GM12878 (cell line): Measurements from ENCODE around the gene HNMT. TPM values are rescaled to one million over a fixed set of nuclear protein-coding genes. Genes with fewer than 3 reads are reported as not detected.

Source experiments
- ATAC-seq: fragments of 200-7000 bp; cut with Tn5 transposase; 3 replicates; pipeline ENCODE4 v1.9.1; 2020; ENCODE audit warnings: mild to moderate bottlenecking, moderate library complexity
- BruUV-seq: library from RNA; stranded (reverse); fragments of 400-500 nt; replicated peaks from 2 replicates; lab custom pipeline; 2021; lab: Mats Ljungman, UMichigan
- CTCF ChIA-PET: fragments of 300-600 bp; sonication (Branson Sonifier 250); formaldehyde crosslinking; extraction: SDS; loops from one replicate; lab custom pipeline; 2021; ENCODE audit warnings: inconsistent platforms; lab: Yijun Ruan, JAX
- POLR2A ChIA-PET: fragments of 350-600 bp; formaldehyde crosslinking; extraction: SDS; loops from one replicate; lab custom pipeline; 2021; ENCODE audit warnings: inconsistent platforms; lab: Charles Lee
- RAD21 ChIA-PET: fragments of 300-600 bp; sonication (Branson Sonifier 250); formaldehyde crosslinking; loops from one replicate; lab custom pipeline; 2023; ENCODE audit warnings: antibody characterized with exemption; ENCODE audit not compliant: unreplicated experiment; lab: Charles Lee
- SMC1A ChIA-PET: fragments of 300-600 bp; sonication (Branson Sonifier 250); formaldehyde crosslinking; loops from one replicate; lab custom pipeline; 2023; ENCODE audit not compliant: unreplicated experiment, uncharacterized antibody; lab: Charles Lee
- DNase-seq: peaks from one replicate; pipeline ENCODE4 v3.0.0-alpha.2; 2011; ENCODE audit warnings: low read depth, low spot score
- FAIRE-seq: peaks from 3 replicates; lab custom pipeline; 2011; peaks lifted over from hg19 to GRCh38; lab: Jason Lieb, UNC
- H2AFZ ChIP-seq: 2 replicates; pipeline ENCODE4 v1.6.0; 2011; ENCODE audit warnings: low read depth, low read length, control low read depth; ENCODE audit not compliant: control insufficient read depth
- H3K27ac ChIP-seq: 2 replicates; pipeline ENCODE4 v1.5.1; 2011; ENCODE audit warnings: control low read depth; ENCODE audit not compliant: control insufficient read depth, insufficient read depth
- H3K27me3 ChIP-seq, 2 experiments: replicated peaks in 1 of 2; 2 replicates each; pipeline versions ENCODE4 v1.6.0 to v1.6.1; 2011; ENCODE audit warnings: low read length in 1 of 2; ENCODE audit not compliant: control insufficient read depth in 2 of 2, insufficient read depth in 2 of 2
- H3K36me3 ChIP-seq, 2 experiments: 2 replicates each; pipeline ENCODE4 v1.5.1; 2011; ENCODE audit warnings: low read length in 1 of 2; ENCODE audit not compliant: control insufficient read depth in 2 of 2, insufficient read depth in 2 of 2
- H3K4me1 ChIP-seq: 2 replicates; pipeline ENCODE4 v1.6.1; 2011; ENCODE audit warnings: mild to moderate bottlenecking, low read length, moderate library complexity, mixed read lengths; ENCODE audit not compliant: control insufficient read depth, insufficient read depth
- H3K4me2 ChIP-seq: 2 replicates; pipeline ENCODE4 v1.6.0; 2011; ENCODE audit warnings: control low read depth; ENCODE audit not compliant: control insufficient read depth, insufficient read depth
- H3K4me3 ChIP-seq: fragments of 200-600 bp; sonication (generic); 2 replicates; pipeline ENCODE4 v1.5.1; 2016
- H3K79me2 ChIP-seq: 2 replicates; pipeline ENCODE4 v1.6.0; 2011; ENCODE audit warnings: low read length; ENCODE audit not compliant: control insufficient read depth, insufficient read depth
- H3K9ac ChIP-seq: 2 replicates; pipeline ENCODE4 v1.8.0; 2011; ENCODE audit warnings: low read length, control low read depth, mixed read lengths; ENCODE audit not compliant: control insufficient read depth, insufficient read depth
- H3K9me3 ChIP-seq: replicated peaks from 3 replicates; pipeline ENCODE4 v1.5.1; 2011; ENCODE audit warnings: mild to moderate bottlenecking, low read length; ENCODE audit not compliant: control insufficient read depth, insufficient read depth
- H4K20me1 ChIP-seq: 2 replicates; pipeline ENCODE4 v1.6.0; 2011; ENCODE audit not compliant: control insufficient read depth, insufficient read depth
- BCL11A ChIP-seq: IDR thresholded peaks from 2 replicates; pipeline ENCODE4 v1.6.1; 2011; ENCODE audit warnings: low read depth, low read length
- CBX3 ChIP-seq: fragments of 200-600 bp; sonication (generic); IDR thresholded peaks from 2 replicates; pipeline ENCODE4 v1.6.1; 2016; ENCODE audit warnings: low read depth, borderline replicate concordance
- DPF2 ChIP-seq: fragments of 450-650 bp; IDR thresholded peaks from 2 replicates; pipeline ENCODE4 v1.6.1; 2017; ENCODE audit warnings: mild to moderate bottlenecking
- IKZF2 ChIP-seq, 2 experiments: fragments of 450-650 bp; IDR thresholded peaks; 2 replicates each; pipeline ENCODE4 v1.6.1; 2017; ENCODE audit warnings: mild to moderate bottlenecking in 2 of 2, moderate library complexity in 2 of 2
- PAX8 ChIP-seq: fragments of 450-650 bp; IDR thresholded peaks from 2 replicates; pipeline ENCODE4 v1.6.1; 2017; ENCODE audit warnings: mild to moderate bottlenecking, moderate library complexity
- PKNOX1 ChIP-seq: fragments of 450-650 bp; IDR thresholded peaks from 2 replicates; pipeline ENCODE4 v1.6.1; 2016; ENCODE audit warnings: mild to moderate bottlenecking
- RBBP5 ChIP-seq: fragments of 200-600 bp; sonication (generic); conservative IDR thresholded peaks from 2 replicates; pipeline ENCODE4 v1.6.1; 2016
- SPI1 ChIP-seq: IDR thresholded peaks from 2 replicates; pipeline ENCODE4 v1.6.1; 2011; ENCODE audit warnings: low read depth, mild to moderate bottlenecking, low read length, moderate library complexity, borderline replicate concordance; ENCODE audit not compliant: insufficient read depth
- SREBF2 ChIP-seq: IDR thresholded peaks from 2 replicates; pipeline ENCODE4 v1.6.1; 2012; ENCODE audit warnings: mild to moderate bottlenecking, low read length
- YBX1 ChIP-seq: fragments of 450-650 bp; IDR thresholded peaks from 2 replicates; pipeline ENCODE4 v1.6.1; 2016; ENCODE audit warnings: antibody characterized with exemption
- WGBS: methylation state at CpG from one replicate; pipeline ENCODE4 v1.1.6; 2016; ENCODE audit warnings: low lambda C conversion rate; ENCODE audit not compliant: insufficient replicate concordance, insufficient coverage; ENCODE audit errors: missing lambda C conversion rate; 5-methylcytosine and 5-hydroxymethylcytosine counted together
- in situ Hi-C: fragments of 300-500 bp; cut with MboI; formaldehyde crosslinking; loops from 9 replicates; pipeline ENCODE4 v1.14.3; 2018; ENCODE audit warnings: mixed read lengths
- intact Hi-C: fragments of 100-400 bp; cut with micrococcal nuclease; formaldehyde crosslinking; loops from one replicate; pipeline ENCODE4 v1.14.2; 2022; ENCODE audit not compliant: unreplicated experiment
- polyA plus RNA-seq, 11 experiments: library from polyadenylated mRNA; depleted of rRNA in 4 of 11; unstranded in 6 of 11; stranded (reverse) in 5 of 11; fragments of >200 nt; fragmentation: Nextera tagmentation in 4 of 11; fragmentation: Illumina TruSeq in 1 of 11; extraction: Ambion mirVana in 4 of 11; extraction: Trizol in 1 of 11; gene quantifications; 1 replicate in 1 of 11; 2 replicates in 10 of 11; pipeline versions ENCODE4 v1.2.1 to v1.2.3, GENCODE V29; 2011 to 2016; ENCODE audit warnings: inconsistent platforms in 2 of 11, missing spikeins in 2 of 11, low read depth in 1 of 11
- total RNA-seq, 4 experiments: library from RNA; depleted of rRNA in 3 of 4; stranded (reverse); fragments of >200 nt in 3 of 4; fragmentation: Illumina TruSeq in 1 of 4; extraction: Trizol in 1 of 4; gene quantifications; 2 replicates each; pipeline versions ENCODE4 v1.2.1 to v1.2.3, GENCODE V29; 2013 to 2021
- TF ChIP-seq, protein P1 (sequence below): fragments of 450-650 bp; IDR thresholded peaks from 2 replicates; pipeline ENCODE4 v1.6.1; 2016; ENCODE audit warnings: mild to moderate bottlenecking
- TF ChIP-seq, protein P2 (sequence below): IDR thresholded peaks from 2 replicates; pipeline ENCODE4 v1.6.1; 2012; ENCODE audit warnings: low read depth, low read length, improper control_type of control experiment

The HNMT gene
- total and polyA plus RNA-seq, 10 of the 15 experiments (the other 5 are each of a cell fraction or from before 2014, with no cell fraction given), result not detected

DNA sequence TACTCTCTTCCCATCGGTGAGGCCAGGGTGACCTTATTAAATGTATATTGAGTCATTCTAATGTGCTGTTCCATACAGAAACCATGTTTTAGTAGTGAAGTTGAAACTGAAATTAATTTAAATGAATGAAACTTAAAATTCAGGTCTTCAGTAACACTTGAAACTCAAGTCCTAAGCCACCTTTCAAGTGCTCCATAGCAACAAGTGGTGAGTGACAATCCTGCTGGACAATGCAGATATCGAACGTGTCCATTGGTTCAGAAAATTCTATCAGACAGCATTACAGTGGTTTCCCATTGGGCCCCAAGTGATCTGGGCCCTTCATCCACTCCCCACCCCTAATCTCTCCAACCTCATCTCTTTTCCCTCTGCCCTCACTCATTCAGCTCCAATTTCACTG, 48.7 kb downstream of the HNMT start:
- no peaks in the 10 kb centered on the region for H3K36me3 ChIP-seq
- intact Hi-C loops (no loop called here), in situ Hi-C loops (no loop called here)
- POLR2A ChIA-PET, result no interaction called here
- H3K27ac ChIP-seq, result no peak overlapping the region
- peak; percentile 62 for TF ChIP-seq PKNOX1
- TF ChIP-seq, protein P1, sequence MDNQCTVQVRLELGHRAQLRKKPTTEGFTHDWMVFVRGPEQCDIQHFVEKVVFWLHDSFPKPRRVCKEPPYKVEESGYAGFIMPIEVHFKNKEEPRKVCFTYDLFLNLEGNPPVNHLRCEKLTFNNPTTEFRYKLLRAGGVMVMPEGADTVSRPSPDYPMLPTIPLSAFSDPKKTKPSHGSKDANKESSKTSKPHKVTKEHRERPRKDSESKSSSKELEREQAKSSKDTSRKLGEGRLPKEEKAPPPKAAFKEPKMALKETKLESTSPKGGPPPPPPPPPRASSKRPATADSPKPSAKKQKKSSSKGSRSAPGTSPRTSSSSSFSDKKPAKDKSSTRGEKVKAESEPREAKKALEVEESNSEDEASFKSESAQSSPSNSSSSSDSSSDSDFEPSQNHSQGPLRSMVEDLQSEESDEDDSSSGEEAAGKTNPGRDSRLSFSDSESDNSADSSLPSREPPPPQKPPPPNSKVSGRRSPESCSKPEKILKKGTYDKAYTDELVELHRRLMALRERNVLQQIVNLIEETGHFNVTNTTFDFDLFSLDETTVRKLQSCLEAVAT, result no peak
- no TSS peak for BruUV-seq
- H2AFZ ChIP-seq, result no peak overlapping the region
- H4K20me1 ChIP-seq, result no peaks in the 10 kb centered on the region
- RAD21 ChIA-PET, result no interaction called here
- no peak overlapping the region for H3K9ac ChIP-seq
- H3K9me3 ChIP-seq, result no peaks in the 10 kb centered on the region
- H3K27me3 ChIP-seq, result no peaks in the 10 kb centered on the region
- DNase-seq (no peak), FAIRE-seq (no peak), ATAC-seq (peak; percentile 69)
- H3K4me2 ChIP-seq, result no peak overlapping the region
- no peaks in the 10 kb centered on the region for H3K79me2 ChIP-seq
- H3K4me1 ChIP-seq, result no peaks in the 10 kb centered on the region
- SMC1A ChIA-PET, result no interaction called here
- 57% methylated on average over 3 of the region's 3 CpGs for WGBS
- H3K4me3 ChIP-seq, result no peak overlapping the region
- CTCF ChIA-PET, result interaction anchor here (0.6 kb wide), 1 partner anchor 206 kb away, joined by 3 read pairs; no protein-coding TSS in a partner anchor

DNA sequence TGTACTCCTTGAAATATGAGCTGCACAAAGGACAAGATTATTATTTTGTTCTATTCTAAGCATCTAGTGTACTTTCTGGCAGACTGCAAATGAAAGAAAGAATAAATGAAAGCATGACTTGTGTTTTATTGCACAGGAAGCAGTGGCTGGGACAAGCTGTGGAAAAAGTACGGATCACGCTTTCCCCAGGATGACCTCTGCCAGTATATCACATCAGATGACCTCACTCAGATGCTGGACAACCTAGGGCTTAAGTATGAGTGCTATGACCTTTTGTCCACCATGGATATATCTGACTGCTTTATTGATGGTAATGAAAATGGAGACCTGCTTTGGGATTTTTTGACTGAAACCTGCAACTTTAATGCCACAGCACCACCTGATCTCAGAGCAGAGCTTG, 49.4 kb downstream of the HNMT start:
- ChIA-PET CTCF (no interaction called here), RAD21 (no interaction called here), SMC1A (no interaction called here), POLR2A (no interaction called here)
- in situ Hi-C loops, result no loop called here
- Histone ChIP-seq H2AFZ (no peak overlapping the region), H3K9me3 (no peaks in the 10 kb centered on the region), H3K27ac (no peak overlapping the region), H3K27me3 (no peaks in the 10 kb centered on the region), H3K4me3 (no peak overlapping the region), H3K4me1 (no peaks in the 10 kb centered on the region), H3K9ac (no peak overlapping the region), H4K20me1 (no peaks in the 10 kb centered on the region), H3K79me2 (no peaks in the 10 kb centered on the region), H3K36me3 (no peaks in the 10 kb centered on the region), H3K4me2 (no peak overlapping the region)
- no peak for FAIRE-seq
- DNase-seq, result no peak
- no peak for ATAC-seq
- WGBS, result 36% methylated on average over 2 of the region's 2 CpGs
- intact Hi-C loops, result no loop called here
- BruUV-seq, result no TSS peak
- TF ChIP-seq, protein P2, sequence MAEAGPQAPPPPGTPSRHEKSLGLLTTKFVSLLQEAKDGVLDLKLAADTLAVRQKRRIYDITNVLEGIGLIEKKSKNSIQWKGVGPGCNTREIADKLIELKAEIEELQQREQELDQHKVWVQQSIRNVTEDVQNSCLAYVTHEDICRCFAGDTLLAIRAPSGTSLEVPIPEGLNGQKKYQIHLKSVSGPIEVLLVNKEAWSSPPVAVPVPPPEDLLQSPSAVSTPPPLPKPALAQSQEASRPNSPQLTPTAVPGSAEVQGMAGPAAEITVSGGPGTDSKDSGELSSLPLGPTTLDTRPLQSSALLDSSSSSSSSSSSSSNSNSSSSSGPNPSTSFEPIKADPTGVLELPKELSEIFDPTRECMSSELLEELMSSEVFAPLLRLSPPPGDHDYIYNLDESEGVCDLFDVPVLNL, result no peak
- no peak for TF ChIP-seq CBX3
- no peak for TF ChIP-seq PKNOX1
- no peak for TF ChIP-seq YBX1
- TF ChIP-seq SREBF2, result no peak
- TF ChIP-seq PAX8, result no peak
- TF ChIP-seq IKZF2 (IDR thresholded peaks at IDR 0.05), result no peak
- TF ChIP-seq DPF2, result no peak
- no peak for TF ChIP-seq SPI1
- TF ChIP-seq RBBP5, result no peak
- TF ChIP-seq BCL11A, result no peak
